Measurements from ENCODE around the gene BID.
A peak's percentile ranks its signal among the peaks of the same experiment; 100 is the strongest.

Gene BID
- total RNA-seq = 15.9 to 35.8 (median 21.6) reads per million in 9 experiments

- DNase-seq (peak in 1 of 3 experiments; percentile 40), ATAC-seq (replicated peaks) (peak; percentile 34)
- peak within 1 kb of the TSS; percentile 99 for H3K27ac Mint-ChIP-seq
- peaks cover 50% of the 10 kb centered on the region for H3K36me3 Mint-ChIP-seq (ENCODE audit: insufficient read depth)
- no peaks in the 10 kb centered on the region for H3K27me3 Mint-ChIP-seq
- H3K9me3 Mint-ChIP-seq = no peaks in the 10 kb centered on the region
- peak within 1 kb of the TSS; percentile 98 to 99 for H3K4me3 Mint-ChIP-seq
- H3K4me1 Mint-ChIP-seq (ENCODE audit: low read depth in 2 of 2) = peaks cover 57 to 70% of the 10 kb centered on the region in 2 donors
These were observed at the start of gene BID for GRCh38 chr22:17774206-17774925. BID (minus strand) TSS chr22:17774469; CDS start chr22:17750116, 24,353 bp downstream.

GRCh38 chr22:17823964-17824363 lies 49.7 kb upstream of the BID start:
- H3K4me3 Mint-ChIP-seq = no peak overlapping the region

DNA sequence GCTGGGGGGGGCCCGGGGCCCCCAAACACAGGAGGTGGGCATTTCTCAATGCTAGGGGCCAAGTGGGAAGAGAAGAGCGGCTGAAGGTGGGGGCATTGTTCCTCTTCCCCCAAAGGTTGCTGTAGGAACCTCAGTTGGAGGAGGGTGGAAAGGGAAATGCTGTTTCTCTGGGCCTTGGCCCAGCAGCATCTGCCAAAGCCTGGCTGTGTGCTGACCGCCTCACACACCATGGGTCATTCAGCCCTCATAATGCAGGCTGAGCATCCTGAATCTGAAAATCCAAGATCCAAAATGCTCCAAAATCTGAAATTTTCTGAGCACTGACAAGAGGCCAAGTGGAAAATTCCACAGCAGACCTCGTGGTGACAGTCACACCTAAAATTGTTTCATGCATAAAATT lies 49.0 kb upstream of the BID start:
- H3K27me3 Mint-ChIP-seq = no peaks in the 10 kb centered on the region
- no peaks in the 10 kb centered on the region for H3K4me1 Mint-ChIP-seq (ENCODE audit: low read depth in 2 of 2)
- H3K36me3 Mint-ChIP-seq (ENCODE audit: insufficient read depth) = peaks cover 3% of the 10 kb centered on the region
- ATAC-seq (replicated peaks) (no peak), DNase-seq (no peak)
- no peak overlapping the region for H3K27ac Mint-ChIP-seq
- H3K4me3 Mint-ChIP-seq = no peak overlapping the region
- H3K9me3 Mint-ChIP-seq = no peaks in the 10 kb centered on the region

More at GRCh38 chr22:17823964-17824363, 49.7 kb upstream of the BID start:
- H3K9me3 Mint-ChIP-seq = no peaks in the 10 kb centered on the region
- ATAC-seq (replicated peaks) (no peak), DNase-seq (no peak)
- no peaks in the 10 kb centered on the region for H3K27me3 Mint-ChIP-seq
- H3K27ac Mint-ChIP-seq = no peak overlapping the region
- peaks cover under 1% of the 10 kb centered on the region for H3K36me3 Mint-ChIP-seq (ENCODE audit: insufficient read depth)
- H3K4me1 Mint-ChIP-seq (ENCODE audit: low read depth in 2 of 2) = no peaks in the 10 kb centered on the region

GRCh38 chr22:17822087-17822486 lies 47.8 kb upstream of the BID start:
- no peak overlapping the region for H3K27ac Mint-ChIP-seq
- DNase-seq = no peak
- no peaks in the 10 kb centered on the region for H3K4me1 Mint-ChIP-seq (ENCODE audit: low read depth in 2 of 2)
- H3K27me3 Mint-ChIP-seq = no peaks in the 10 kb centered on the region
- H3K36me3 Mint-ChIP-seq (ENCODE audit: insufficient read depth) = peaks cover 3% of the 10 kb centered on the region
- H3K4me3 Mint-ChIP-seq = no peak overlapping the region
- no peak for ATAC-seq (replicated peaks)
- H3K9me3 Mint-ChIP-seq = no peaks in the 10 kb centered on the region

DNA sequence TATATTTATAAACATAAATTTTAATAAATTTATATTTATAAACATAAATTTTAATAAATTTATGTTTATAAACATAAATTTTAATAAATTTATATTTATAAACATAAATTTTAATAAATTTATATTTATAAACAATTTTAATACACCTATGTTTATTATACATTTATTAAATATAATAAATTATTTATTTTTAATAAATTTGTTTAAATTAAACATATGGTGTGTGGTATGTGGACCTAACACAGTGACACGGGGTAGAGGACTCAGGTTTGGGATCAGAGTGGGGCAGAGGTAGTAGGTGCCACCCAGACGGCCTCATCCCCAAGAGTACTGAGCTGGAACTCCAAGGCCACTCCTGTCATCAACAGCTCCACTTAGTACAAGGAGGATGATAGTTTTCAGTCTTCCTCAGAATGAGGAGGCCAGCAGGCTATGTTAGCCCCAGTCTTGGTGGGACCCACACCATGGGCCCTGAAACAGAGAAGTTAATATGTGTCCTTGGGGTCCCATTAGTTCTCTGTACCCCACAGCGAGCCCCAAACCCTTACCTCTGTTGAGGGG lies 46.7 kb upstream of the BID start:
- ATAC-seq (replicated peaks) (no peak), DNase-seq (no peak)
- H3K27ac Mint-ChIP-seq = no peak overlapping the region
- H3K4me1 Mint-ChIP-seq (ENCODE audit: low read depth in 2 of 2) = no peaks in the 10 kb centered on the region
- no peaks in the 10 kb centered on the region for H3K9me3 Mint-ChIP-seq
- H3K4me3 Mint-ChIP-seq = no peak overlapping the region
- H3K27me3 Mint-ChIP-seq = no peaks in the 10 kb centered on the region
- H3K36me3 Mint-ChIP-seq (ENCODE audit: insufficient read depth) = peaks cover 7% of the 10 kb centered on the region

- ATAC-seq (replicated peaks) (no peak), DNase-seq (no peak)
- H3K4me1 Mint-ChIP-seq (ENCODE audit: low read depth in 2 of 2) = no peaks in the 10 kb centered on the region
- no peak overlapping the region for H3K4me3 Mint-ChIP-seq
- H3K9me3 Mint-ChIP-seq = no peaks in the 10 kb centered on the region
- no peaks in the 10 kb centered on the region for H3K27me3 Mint-ChIP-seq
- H3K36me3 Mint-ChIP-seq (ENCODE audit: insufficient read depth) = peaks cover 13% of the 10 kb centered on the region
- H3K27ac Mint-ChIP-seq = no peak overlapping the region
These were observed 44.4 kb upstream of the BID start for GRCh38 chr22:17818649-17819048.

DNA sequence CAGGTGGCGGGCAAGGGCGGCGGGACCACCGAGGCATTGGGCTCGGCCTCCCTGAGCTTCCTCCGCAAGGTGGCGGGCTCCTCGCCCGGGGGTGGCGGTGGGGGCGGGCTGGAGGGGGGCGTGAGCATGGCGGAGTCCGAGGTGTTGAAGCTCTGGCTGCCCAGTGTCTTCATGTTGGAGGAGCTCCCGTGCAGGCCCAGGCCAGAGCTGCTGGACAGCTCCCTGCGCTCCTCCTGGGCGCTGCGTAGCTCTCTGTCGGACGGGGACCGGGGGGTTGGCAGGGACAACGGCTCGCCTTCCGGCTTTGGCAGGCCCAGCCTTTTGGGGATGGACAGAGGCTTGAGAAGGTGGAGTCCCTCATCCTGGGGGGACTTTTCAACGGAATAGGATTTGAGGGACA lies 43.9 kb upstream of the BID start:
- peak overlapping the region in 1 of 2 donors; percentile 72 for H3K27ac Mint-ChIP-seq
- DNase-seq = no peak
- H3K4me1 Mint-ChIP-seq (ENCODE audit: low read depth in 2 of 2) = no peaks in the 10 kb centered on the region
- H3K9me3 Mint-ChIP-seq = no peaks in the 10 kb centered on the region
- no peaks in the 10 kb centered on the region for H3K27me3 Mint-ChIP-seq
- no peak overlapping the region for H3K4me3 Mint-ChIP-seq
- no peak for ATAC-seq (replicated peaks)
- H3K36me3 Mint-ChIP-seq (ENCODE audit: insufficient read depth) = peaks cover 16% of the 10 kb centered on the region

GRCh38 chr22:17817511-17818065 lies 43.3 kb upstream of the BID start:
- ATAC-seq (replicated peaks) (no peak), DNase-seq (no peak)
- Mint-ChIP-seq H3K27me3 (no peaks in the 10 kb centered on the region), H3K9me3 (no peaks in the 10 kb centered on the region), H3K4me1 (ENCODE audit: low read depth in 2 of 2) (no peaks in the 10 kb centered on the region), H3K4me3 (peak overlapping the region in 1 of 2 donors; percentile 4), H3K27ac (peak overlapping the region in 1 of 2 donors; percentile 72), H3K36me3 (ENCODE audit: insufficient read depth) (peaks cover 17% of the 10 kb centered on the region)

DNA sequence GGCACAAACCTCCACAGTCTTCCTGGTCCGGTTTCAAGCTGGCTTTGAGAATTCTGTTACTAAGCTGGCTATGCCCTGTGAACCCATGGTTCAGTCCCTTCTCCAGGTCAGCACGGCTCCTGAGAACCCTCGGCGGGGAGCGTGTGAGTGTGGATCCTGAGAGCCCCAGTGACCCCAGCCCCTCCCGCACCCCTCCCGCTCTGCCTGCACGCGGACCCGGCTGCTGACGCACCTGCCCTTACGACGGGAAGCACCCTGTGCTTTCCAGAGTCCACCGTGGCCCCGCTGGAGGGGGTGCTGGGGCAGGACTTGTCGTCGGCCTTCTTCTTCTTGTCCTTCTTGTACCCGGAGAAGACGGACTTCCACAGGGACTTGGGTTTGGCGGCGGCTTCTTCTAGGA lies 42.8 kb upstream of the BID start:
- H3K27me3 Mint-ChIP-seq = no peaks in the 10 kb centered on the region
- no peak for DNase-seq
- peak overlapping the region in 1 of 2 donors; percentile 4 for H3K4me3 Mint-ChIP-seq
- H3K9me3 Mint-ChIP-seq = no peaks in the 10 kb centered on the region
- H3K4me1 Mint-ChIP-seq (ENCODE audit: low read depth in 2 of 2) = no peaks in the 10 kb centered on the region
- no peak for ATAC-seq (replicated peaks)
- peaks cover 17% of the 10 kb centered on the region for H3K36me3 Mint-ChIP-seq (ENCODE audit: insufficient read depth)
- H3K27ac Mint-ChIP-seq = peak overlapping the region in 1 of 2 donors; percentile 72

DNA sequence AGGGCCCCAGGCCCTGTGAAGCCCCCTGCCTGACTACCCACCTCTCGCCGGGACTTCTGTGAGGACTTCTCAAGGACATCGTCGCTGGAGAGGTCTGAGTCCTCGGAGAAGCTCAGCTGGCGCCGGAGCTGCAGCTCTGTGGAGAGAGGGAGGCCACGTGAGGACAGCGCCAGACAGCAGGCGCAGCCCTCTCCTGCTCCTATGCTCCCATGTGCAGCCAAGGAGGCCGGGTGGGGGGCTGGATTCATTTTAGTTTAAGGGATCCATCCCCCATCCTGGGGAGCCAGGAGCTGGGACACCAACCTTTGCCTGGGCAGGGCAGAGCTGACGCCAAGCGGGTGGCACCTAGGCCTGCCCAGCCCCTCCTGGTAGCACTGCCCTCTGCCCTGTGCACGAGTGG lies 42.4 kb upstream of the BID start:
- Mint-ChIP-seq H3K36me3 (ENCODE audit: insufficient read depth) (peaks cover 17% of the 10 kb centered on the region), H3K27ac (no peak overlapping the region), H3K9me3 (no peaks in the 10 kb centered on the region), H3K27me3 (no peaks in the 10 kb centered on the region), H3K4me3 (no peak overlapping the region), H3K4me1 (ENCODE audit: low read depth in 2 of 2) (no peaks in the 10 kb centered on the region)
- no peak for ATAC-seq (replicated peaks)
- no peak for DNase-seq

GRCh38 chr22:17815703-17816254 lies 41.5 kb upstream of the BID start:
- H3K36me3 Mint-ChIP-seq (ENCODE audit: insufficient read depth) = peaks cover 19% of the 10 kb centered on the region
- H3K4me3 Mint-ChIP-seq = no peak overlapping the region
- H3K9me3 Mint-ChIP-seq = no peaks in the 10 kb centered on the region
- ATAC-seq (replicated peaks) (no peak), DNase-seq (no peak)
- H3K27ac Mint-ChIP-seq = no peak overlapping the region
- H3K27me3 Mint-ChIP-seq = no peaks in the 10 kb centered on the region
- no peaks in the 10 kb centered on the region for H3K4me1 Mint-ChIP-seq (ENCODE audit: low read depth in 2 of 2)

GRCh38 chr22:17814830-17815229 lies 40.6 kb upstream of the BID start:
- Mint-ChIP-seq H3K4me3 (no peak overlapping the region), H3K4me1 (ENCODE audit: low read depth in 2 of 2) (no peaks in the 10 kb centered on the region), H3K27me3 (no peaks in the 10 kb centered on the region), H3K27ac (no peak overlapping the region), H3K36me3 (ENCODE audit: insufficient read depth) (peaks cover 19% of the 10 kb centered on the region), H3K9me3 (no peaks in the 10 kb centered on the region)
- DNase-seq = no peak
- no peak for ATAC-seq (replicated peaks)

DNA sequence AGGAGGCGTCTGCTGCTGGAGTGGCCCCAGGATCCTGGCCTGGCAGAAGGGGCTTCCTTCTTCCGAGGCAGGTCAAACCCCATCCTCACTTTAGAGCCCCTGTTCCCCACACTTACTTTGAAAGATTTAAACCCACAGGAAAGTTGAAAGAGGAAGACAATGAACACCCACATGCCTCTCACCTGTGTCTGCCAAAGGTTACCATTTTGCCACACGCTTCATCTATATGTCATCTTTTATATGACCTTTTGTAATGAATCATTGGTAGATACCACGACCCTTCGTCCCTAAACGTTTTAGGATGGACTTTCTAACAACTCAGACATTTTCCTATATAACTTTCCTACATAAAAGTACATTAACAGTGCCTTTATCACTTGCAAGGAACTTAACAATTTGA lies 39.8 kb upstream of the BID start:
- no peak for DNase-seq
- ATAC-seq (replicated peaks) = no peak
- Mint-ChIP-seq H3K36me3 (ENCODE audit: insufficient read depth) (peaks cover 19% of the 10 kb centered on the region), H3K9me3 (no peaks in the 10 kb centered on the region), H3K27me3 (no peaks in the 10 kb centered on the region), H3K4me1 (ENCODE audit: low read depth in 2 of 2) (no peaks in the 10 kb centered on the region), H3K27ac (no peak overlapping the region), H3K4me3 (no peak overlapping the region)

DNA sequence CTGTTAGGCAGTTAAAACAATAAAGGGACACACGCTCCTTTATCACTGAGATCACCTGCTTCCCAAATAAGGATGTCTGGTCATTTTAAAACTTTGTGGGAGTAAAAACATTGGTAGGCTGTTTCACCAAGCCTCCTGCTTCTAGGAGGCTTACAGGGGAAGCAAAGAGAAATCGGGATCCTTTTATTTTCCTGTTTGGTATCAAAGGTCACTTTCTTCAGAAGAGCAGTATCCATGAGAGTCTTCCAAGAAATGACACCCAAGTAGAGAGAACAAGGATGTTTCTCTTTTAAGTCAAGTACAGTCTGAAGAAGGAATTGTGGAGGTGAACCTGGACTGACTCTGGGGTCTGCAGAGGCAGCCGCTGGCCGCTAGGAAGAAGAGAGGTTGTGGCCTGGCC lies 36.9 kb upstream of the BID start:
- Mint-ChIP-seq H3K9me3 (no peaks in the 10 kb centered on the region), H3K27me3 (no peaks in the 10 kb centered on the region), H3K36me3 (ENCODE audit: insufficient read depth) (peaks cover 16% of the 10 kb centered on the region), H3K4me1 (ENCODE audit: low read depth in 2 of 2) (no peaks in the 10 kb centered on the region), H3K27ac (peak overlapping the region in 1 of 2 donors; percentile 28), H3K4me3 (no peak overlapping the region)
- no peak for DNase-seq
- no peak for ATAC-seq (replicated peaks)
